LNCaP clone FGC (cell line): ENCODE results near the gene ATP8A2.

Source experiments
- DNase-seq: peaks from one replicate; pipeline ENCODE4 v3.0.0-alpha.2; 2011; ENCODE audit warnings: low read depth
- H3K4me3 ChIP-seq: 2 replicates; pipeline ENCODE4 v1.5.1; 2011; ENCODE audit warnings: mild to moderate bottlenecking, low read depth, low read length, control low read depth
- CTCF ChIP-seq: IDR thresholded peaks from 2 replicates; pipeline ENCODE4 v1.5.1; 2012; ENCODE audit warnings: mild to moderate bottlenecking; ENCODE audit not compliant: control insufficient read depth, insufficient read depth; ENCODE audit errors: extremely low read depth

Gene ATP8A2

GRCh38 chr13:25422153-25422552 lies 50.4 kb downstream of the ATP8A2 start:
- TF ChIP-seq CTCF = no peak
- H3K4me3 ChIP-seq = no peak overlapping the region
- DNase-seq = no peak

GRCh38 chr13:25423831-25424230 lies 52.1 kb downstream of the ATP8A2 start:
- no peak for DNase-seq
- no peak overlapping the region for H3K4me3 ChIP-seq
- no peak for TF ChIP-seq CTCF

DNA sequence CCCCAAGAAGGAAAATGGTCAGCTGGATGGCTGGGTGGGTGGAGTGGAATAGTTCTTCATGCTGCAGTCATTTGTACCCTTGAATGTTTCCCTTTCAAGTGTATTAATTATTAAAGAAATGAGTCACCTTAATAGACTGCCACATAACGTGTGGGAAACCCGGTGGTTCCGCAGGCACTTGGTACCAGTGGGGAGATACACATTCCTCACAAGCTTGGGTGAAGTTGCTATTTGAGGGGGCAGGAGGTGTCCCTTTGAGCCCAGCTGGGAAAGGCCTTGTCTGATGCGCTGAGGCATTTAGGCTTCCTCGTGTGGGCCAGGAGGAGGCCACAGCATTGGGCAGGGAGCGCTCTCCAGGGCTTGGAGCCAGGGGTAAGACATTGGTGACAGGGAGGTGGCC lies 57.7 kb downstream of the ATP8A2 start:
- no peak for DNase-seq
- TF ChIP-seq CTCF = no peak

DNA sequence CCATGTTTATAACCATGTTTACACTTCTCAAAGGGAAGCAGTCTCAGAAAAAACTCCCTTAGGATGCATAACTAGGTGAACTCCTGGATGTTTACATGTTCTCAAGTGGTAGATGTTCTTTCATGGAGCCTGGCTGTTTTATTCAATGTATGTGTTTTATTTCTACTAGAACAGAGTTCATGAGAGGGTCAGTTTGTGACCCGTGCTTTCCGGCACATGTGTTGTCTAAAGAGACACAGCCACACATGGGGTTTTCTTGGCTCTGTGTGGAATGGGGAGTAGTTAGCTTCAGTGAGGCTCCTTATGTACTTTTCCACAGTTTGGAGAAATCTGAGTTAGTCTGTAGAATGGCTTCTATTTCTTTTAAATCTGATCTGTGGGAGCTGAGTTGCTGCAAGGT lies 60.9 kb downstream of the ATP8A2 start:
- DNase-seq = no peak
- no peak for TF ChIP-seq CTCF
- H3K4me3 ChIP-seq = no peak overlapping the region

More for the DNA sequence above, 57.7 kb downstream of the ATP8A2 start:
- H3K4me3 ChIP-seq = no peak overlapping the region

DNA sequence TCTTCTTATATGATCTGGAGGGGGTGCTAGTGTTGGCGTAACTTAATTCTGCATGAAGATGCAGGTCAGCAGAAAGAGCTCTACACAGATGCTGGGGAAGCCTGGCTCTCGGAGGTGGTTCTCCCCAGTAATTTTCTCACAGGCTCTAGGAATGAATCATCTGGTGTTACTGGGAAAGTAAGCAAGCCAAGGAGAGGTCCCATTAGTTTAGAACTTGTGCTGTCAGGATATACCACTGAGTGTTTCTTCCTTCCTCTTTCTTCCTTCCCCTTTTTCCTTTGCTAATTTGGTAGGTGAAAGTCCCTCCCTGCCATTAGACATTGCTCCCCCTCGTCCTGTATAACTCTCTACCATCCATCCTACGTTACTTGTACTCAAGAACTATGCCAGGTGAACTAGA lies 68.3 kb downstream of the ATP8A2 start:
- TF ChIP-seq CTCF = no peak
- no peak overlapping the region for H3K4me3 ChIP-seq
- no peak for DNase-seq

GRCh38 chr13:25446261-25446660 lies 74.5 kb downstream of the ATP8A2 start:
- no peak for TF ChIP-seq CTCF
- H3K4me3 ChIP-seq = no peak overlapping the region
- DNase-seq = no peak

- TF ChIP-seq CTCF = no peak
- DNase-seq = no peak
These were observed 75.6 kb downstream of the ATP8A2 start for GRCh38 chr13:25447396-25447795.

More at GRCh38 chr13:25447396-25447795, 75.6 kb downstream of the ATP8A2 start:
- no peak overlapping the region for H3K4me3 ChIP-seq
